NCI-H1417 (cell line): ENCODE data around the gene PPP1R10.
A peak's percentile ranks its signal among the peaks of the same experiment; 100 is the strongest.

ENCODE experiments used
- DNase-seq, 3 experiments: peaks; one replicate each; lab custom pipeline; 2025; lab: John Stamatoyannopoulos, UW

Gene PPP1R10

DNA sequence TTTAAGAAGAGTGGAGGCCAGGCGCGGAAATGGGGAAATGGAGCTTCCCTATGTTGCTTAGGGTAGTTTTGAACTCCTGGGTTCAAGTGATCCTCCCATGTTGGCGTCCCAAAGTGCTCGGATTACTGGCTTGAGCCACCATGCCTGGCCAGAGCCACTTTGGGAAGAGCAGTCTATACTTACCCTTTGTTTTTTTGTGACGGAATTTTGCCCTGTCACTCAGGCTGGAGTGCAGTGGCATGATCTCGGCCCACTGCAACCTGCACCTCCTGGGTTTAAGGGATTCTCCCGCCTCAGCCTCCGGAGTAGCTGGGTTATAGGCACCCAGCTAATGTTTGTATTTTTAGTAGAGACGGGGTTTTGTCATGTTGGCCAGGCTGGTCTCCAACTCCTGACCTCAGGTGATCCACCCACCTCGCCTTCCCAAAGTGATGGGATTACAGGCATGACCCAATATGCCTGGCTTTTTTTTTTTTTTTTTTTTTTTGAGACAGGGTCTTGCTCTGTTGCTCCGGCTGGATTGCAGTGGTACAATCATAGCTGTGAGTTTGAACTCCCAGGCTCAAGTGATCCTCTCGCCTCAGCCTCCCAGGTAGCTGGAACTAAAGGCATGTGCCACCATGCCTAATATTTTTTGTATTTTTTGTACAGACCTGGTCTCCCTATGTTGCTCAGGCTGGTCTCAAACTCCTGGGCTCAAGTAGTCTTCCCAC lies 18.0 kb downstream of the PPP1R10 start:
- DNase-seq: peak in 1 of 3 experiments; percentile 10

DNA sequence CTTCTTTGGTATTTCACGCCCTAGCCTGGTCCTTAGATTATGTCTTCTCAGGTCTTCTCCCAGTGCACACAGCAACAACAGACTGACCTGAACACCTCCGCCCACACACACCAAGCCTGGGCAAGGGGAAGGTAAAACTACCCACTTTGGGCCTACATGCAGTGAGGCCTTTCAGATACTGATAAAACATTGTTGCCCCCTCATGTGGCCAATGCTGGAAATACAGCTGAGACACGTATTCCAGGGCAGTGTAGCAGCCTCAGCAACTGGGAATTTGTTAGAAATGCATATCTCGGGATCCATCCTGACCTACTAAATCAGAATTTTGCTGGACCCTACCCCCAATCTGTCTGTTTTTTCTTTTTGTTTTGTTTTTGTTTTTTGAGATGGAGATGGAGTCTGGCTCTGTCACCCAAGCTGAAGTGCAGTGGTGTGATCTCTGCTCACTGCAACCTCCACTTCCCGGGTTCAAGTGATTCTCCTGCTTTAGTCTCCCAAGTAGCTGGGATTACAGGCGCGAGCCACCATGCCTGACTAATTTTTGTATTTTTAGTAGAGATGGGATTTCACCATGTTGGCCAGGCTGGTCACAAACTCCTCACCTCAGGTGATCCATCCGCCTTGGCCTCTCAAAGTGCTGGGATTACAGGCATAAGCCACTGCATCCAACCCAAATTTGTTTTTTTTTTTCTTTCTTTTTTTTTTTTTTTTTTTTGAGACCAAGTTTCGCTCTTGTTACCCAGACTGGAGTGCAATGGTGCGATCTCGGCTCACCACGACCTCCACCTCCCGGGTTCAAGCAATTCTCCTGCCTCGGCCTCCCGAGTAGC lies 19.5 kb downstream of the PPP1R10 start:
- DNase-seq: peak; percentile 57 to 76 (median 75)

DNA sequence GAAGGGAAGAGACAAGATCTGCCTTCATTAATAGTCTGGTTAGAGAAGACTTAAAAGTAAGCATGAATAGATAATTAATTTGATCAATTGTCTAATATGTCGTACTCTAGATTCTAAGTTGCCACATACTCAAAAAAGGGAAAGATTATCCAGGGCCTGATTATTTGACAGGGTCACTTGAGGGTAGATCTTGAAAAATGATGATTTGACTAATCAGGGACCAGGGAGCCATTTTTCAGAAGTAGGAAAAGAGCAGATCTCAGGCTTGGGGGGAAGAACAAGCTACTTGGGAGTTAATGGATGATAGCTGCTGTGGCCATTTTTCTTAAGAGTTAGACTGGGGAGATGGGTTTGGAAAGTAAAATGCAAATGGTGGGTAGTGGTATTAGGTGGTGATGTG lies 24.8 kb downstream of the PPP1R10 start:
- no peak for DNase-seq

DNA sequence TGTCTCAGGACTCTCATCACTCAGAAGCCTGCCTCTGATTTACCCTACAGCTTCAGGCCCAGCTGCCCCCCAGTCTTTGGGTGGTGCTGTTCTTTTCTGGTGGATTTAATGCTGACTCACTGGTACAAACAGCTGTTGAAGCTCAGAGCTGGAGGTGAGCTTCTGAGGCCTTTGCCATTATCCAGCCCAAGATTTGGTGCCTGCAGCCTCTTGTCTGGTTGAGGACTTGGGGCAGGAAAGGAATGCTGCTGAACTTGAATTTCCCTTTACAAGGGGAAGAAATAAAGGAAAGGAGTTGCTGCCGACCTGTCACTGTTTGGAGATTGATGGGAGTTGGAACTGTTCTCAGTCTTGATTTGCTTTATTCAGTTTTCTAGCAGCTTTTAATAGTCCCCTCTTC lies 26.0 kb downstream of the PPP1R10 start:
- no peak for DNase-seq

DNA sequence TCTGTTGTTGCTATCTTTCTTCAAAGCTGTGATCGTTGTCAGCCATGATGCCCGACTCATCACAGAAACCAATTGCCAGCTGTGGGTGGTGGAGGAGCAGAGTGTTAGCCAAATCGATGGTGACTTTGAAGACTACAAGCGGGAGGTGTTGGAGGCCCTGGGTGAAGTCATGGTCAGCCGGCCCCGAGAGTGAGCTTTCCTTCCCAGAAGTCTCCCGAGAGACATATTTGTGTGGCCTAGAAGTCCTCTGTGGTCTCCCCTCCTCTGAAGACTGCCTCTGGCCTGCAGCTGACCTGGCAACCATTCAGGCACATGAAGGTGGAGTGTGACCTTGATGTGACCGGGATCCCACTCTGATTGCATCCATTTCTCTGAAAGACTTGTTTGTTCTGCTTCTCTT lies 26.5 kb downstream of the PPP1R10 start:
- DNase-seq: no peak

DNA sequence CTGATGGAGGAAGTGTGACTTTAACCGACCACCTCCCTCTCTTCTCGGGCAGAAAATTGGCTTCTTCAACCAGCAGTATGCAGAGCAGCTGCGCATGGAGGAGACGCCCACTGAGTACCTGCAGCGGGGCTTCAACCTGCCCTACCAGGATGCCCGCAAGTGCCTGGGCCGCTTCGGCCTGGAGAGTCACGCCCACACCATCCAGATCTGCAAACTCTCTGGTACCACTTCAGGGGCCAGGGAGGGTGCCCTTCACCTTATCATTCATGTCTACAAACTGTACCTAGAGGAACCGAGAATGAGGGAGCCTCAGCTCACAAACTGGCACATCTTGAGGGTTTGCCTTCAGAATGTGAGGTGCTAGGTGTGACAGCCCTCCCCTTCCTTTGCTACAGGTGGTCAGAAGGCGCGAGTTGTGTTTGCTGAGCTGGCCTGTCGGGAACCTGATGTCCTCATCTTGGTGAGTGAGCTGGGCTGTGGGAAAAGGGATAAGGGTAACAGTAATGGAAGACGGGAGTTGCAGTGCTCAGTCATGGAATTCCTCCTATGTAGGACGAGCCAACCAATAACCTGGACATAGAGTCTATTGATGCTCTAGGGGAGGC lies 27.2 kb downstream of the PPP1R10 start:
- DNase-seq: no peak

DNA sequence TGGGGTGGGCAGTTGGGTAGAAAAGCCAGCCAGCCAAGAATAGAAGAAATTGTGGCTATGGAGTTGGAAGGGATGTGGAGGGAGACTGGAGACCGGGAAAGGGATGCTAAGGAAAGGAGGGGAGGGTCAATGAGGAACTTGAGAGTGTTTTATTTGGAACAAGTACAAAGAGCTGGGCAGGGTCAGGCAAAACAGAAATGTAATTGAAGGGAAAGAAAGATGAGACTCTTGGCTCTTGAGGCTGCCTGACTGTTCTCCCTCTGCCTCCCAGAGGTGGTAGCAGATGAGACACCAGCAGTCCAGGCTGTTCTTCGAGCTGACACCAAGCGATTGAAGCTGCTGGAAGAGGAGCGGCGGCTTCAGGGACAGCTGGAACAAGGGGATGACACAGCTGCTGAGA lies 33.1 kb downstream of the PPP1R10 start:
- no peak for DNase-seq

DNA sequence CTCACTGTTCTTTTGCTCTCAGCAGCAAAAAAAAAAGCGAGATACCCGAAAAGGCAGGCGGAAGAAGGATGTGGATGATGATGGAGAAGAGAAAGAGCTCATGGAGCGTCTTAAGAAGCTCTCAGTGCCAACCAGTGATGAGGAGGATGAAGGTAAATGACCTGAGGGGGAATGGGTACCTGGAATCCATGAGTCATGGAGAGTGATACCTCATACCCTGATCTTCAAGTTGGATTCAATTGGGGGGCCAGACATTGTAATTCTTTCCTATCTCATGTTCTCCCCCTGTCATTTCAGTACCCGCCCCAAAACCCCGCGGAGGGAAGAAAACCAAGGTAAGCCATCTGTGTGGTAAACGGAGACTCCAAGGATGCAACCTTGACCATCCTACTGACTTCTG lies 39.0 kb downstream of the PPP1R10 start:
- no peak for DNase-seq

DNA sequence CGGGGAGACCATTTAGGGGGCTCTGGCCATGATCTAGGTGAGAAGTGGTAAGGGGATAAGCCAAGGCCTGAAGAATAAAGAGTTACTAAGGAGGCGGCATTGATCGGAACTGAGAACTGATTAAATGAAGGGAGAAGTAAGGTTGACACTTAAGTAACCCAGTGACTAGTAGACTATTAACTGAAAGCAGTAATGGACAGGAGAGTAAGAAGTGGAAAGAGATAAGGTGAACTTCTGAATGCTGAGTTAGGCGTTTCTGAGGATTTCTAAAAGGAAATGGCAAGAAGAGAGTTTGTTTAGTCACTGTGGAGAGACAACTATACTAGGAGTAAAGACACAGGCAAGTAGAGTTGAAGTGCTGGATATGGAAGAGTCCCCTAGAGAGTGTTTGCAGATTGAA lies 43.9 kb downstream of the PPP1R10 start:
- DNase-seq: no peak

DNA sequence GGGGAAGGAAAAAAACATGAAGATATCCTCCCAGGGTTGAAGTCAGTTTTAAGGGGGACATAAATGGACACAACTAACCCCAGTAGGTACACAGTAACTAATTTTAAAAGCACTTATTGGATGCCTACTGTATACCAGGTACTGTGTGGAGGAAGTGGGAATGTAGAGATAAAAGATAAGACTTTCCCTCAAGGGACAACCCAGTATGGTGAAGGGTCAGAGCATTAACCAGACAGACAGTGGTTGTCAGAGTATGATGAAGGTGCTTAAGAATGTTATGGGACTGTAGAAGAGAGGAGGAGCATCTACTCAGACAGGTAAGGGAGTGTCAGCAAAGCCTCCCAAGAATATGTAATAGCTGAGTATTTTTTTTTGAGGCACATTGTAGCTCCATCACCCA lies 44.9 kb downstream of the PPP1R10 start:
- DNase-seq: no peak

DNA sequence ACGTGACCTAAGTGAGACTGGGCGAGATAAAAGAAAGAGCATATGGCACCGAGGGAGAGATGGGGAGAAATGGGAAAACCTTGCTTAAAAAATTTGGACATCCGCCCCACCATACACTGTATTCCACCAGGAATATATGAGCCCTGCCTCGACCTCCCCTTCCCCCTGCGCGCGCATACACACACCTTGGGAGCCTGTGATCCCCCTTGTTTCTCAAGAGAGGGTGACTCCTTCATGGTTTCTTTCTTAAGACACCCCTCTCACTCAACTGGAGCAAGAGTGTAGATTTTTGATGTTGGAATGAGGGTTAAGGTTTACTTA lies 45.3 kb downstream of the PPP1R10 start:
- DNase-seq: no peak

DNA sequence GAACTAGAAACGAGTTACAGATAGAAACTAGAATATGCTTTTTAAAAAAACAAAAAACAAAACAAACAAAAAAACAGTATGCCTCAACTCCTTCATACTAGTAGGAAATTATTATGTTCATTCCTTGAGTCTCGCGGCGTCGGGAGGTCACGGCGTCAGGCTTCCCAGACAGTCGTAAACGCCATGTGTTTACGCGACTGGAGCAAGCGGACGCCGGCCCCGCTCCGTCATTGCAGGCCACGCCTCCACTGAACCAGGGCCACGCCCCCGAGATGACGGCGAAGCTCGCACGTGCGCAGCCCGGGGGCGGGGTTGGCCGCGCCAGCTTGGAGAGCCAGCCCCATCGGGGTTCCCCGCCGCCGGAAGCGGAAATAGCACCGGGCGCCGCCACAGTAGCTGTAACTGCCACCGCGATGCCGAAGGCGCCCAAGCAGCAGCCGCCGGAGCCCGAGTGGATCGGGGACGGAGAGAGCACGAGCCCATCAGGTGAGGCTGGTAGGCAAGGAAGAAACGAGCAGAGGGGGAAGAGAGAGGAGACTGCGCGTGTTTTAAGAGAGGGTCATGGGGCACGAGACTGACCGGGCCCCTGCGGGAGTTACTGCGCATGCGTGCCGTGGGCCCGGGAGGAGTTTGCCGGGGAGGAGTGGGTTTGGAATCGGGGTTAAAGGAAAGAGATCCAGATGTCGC lies 45.8 kb downstream of the PPP1R10 start, which contains the start of gene ABCF1:
ABCF1 (plus strand) TSS at position 368 of the 687 bp plus-strand sequence; CDS start at position 414, 46 bp downstream.
- DNase-seq: peak; percentile 97

DNA sequence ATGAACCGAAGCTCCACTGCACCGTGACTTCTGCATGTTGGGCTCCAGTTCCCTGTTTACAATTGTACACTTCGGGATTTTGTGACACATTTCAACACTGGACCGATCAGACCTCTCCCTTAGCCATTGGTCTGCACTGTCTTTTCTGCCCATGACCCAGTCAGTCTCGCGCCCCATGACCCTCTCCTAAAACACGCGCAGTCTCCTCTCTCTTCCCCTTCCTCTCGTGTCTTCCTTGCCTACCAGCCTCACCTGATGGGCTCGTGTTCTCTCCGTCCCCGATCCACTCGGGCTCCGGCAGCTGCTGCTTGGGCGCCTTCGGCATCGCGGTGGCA lies 46.3 kb downstream of the PPP1R10 start:
- no peak for DNase-seq

DNA sequence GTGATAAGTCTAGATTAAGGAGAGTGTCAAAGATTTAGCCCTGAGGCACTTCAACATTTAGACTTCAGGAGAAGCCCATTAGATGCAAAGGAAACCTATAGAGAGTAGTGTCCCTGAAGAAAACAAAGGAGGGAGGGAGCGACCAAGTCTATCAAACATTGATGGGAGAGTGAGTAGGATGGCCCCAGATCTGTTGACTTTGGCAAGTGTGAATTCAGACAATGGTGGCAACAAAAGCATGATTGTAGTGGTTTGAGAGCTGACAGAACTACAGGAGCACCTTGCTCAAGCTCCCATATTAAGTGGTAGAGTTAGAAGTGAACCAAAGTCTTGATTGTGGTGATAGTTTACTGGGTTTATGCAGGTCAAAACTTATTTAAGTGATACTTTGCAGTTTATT lies 46.8 kb downstream of the PPP1R10 start:
- DNase-seq: peak in 1 of 3 experiments; percentile 31

DNA sequence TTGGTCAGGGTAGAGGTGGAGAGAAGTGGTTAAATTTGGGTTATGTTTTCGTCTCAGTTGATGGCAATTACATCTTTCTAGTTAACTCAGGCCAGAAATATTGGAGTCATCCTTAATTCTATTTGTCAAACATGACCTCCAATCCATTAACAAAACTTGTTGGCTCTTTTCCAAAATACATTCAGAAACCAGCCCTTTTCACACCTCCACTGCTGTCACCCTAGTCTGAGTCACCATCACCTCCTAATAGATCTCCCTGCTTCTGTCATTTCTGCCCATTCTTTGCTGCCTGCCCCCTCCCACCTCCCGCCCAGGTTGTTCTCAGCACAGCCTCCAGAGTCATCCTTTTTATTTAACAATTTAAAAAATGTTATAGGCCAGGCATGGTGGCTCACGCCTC lies 48.8 kb downstream of the PPP1R10 start:
- DNase-seq: peak in 1 of 3 experiments; percentile 3

DNA sequence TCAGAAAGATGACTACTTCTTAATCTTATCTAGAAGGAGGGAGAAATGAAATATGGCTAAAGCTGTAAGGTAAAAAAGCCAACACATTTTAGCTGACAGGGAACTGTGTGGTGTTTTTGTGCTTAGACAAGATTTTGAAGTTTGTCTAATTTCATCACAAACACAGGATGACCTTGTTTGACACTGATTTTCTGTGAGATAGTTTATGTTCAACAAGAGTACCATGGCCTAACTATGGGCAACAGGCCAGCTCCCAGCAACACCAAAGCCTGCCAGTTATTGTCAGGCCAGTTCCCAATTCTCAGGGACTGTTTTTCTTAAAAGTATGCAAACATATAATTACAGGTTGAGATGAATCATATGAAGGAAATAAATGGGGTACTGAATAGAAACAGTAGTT lies 51.3 kb downstream of the PPP1R10 start:
- no peak for DNase-seq

DNA sequence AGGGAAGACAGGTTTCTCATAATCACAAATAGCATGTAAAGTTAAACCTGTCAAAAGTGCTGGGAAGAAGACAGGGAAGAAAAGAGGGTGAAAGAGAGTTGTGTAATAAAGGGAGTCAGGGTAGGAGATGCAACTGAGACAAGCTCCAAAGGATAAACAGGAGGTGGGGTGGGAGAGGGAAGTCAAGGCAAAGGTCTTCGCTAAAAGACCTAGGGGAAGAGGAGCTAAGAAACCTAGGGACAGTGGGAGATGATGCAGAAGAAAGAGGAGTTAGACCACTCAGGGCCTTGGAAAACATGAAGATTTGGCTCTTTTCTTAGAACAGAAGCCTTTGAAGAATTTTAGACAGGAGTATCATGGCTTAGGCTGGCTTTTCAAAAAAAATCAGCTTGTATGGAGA lies 52.9 kb downstream of the PPP1R10 start:
- no peak for DNase-seq

DNA sequence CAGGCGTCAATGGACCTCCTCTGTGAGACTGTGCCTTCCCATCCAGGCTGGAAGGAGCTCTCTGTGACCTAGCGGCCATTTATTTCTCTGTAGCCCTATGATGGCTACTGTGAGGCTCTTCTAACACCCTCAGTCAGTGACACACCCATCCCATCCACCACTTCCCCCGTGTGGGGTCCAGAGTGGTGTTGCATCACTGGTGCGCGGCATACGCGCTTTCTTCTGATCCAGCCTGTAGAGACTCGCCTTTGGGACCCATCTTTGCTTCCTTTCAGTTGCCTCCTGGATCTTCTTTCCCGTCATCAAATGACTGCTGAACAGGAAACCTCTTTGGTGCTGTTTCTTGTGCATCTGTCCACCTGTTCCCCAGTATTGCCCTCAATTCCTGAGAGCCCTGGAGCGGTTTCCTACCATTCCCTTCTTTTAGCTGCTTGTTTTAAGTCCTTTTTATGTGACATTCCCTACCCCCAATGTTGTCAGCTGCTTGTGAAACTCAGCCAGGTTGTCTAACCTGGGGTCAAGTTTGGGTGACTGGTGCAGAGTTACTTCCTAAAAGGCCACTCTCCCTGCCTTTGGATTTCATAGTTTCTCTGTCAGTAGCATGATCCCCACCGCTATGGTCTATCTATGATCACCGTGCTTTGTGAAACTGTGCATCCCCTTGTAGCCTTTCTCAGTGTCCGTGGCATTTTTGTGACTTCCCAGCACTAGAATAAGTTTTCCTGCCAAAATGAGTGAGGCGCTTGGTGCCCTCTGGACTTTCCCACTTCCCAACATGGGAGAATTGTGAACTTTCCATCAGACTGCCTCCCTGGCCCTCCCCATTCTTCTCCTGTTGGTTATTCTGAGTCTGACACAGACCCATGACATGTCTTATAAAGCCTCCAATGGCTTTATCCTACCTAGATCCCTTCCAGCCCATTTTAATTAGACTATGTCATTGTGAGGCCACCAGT lies 54.3 kb downstream of the PPP1R10 start:
- no peak for DNase-seq

DNA sequence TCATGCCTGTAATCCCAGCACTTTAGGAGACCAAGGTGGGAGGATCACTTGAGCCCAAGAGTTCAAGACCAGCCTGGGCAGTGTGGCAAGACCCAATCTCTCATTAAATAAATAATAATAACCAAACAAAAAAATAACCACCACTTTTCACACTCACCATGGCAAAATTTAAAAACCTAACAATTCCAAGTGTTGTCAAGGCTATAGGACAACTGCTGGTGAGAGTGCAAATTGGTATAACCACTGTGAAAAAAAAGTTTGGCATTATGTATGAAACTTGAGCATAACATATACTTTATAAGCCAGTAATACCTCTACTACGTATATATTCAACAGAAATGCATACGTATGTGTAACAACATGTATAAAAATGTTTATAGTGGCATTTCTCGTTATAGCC lies 56.1 kb downstream of the PPP1R10 start:
- no peak for DNase-seq

DNA sequence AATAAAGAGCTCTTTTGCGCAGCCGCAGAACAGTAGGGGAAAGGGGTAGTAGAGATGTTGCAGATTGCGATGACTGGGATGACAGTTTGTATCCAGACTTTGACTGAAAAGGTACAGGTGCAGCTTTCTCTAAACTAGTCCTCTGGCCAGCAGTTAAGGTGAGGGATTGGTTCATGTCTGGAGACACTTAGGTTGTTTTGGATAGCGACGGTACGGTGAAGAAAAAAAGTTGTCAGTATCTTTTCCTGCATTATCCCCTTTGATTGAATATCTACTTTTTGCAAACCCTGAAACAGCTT lies 59.4 kb downstream of the PPP1R10 start:
- DNase-seq: peak in 1 of 3 experiments; percentile 37

DNA sequence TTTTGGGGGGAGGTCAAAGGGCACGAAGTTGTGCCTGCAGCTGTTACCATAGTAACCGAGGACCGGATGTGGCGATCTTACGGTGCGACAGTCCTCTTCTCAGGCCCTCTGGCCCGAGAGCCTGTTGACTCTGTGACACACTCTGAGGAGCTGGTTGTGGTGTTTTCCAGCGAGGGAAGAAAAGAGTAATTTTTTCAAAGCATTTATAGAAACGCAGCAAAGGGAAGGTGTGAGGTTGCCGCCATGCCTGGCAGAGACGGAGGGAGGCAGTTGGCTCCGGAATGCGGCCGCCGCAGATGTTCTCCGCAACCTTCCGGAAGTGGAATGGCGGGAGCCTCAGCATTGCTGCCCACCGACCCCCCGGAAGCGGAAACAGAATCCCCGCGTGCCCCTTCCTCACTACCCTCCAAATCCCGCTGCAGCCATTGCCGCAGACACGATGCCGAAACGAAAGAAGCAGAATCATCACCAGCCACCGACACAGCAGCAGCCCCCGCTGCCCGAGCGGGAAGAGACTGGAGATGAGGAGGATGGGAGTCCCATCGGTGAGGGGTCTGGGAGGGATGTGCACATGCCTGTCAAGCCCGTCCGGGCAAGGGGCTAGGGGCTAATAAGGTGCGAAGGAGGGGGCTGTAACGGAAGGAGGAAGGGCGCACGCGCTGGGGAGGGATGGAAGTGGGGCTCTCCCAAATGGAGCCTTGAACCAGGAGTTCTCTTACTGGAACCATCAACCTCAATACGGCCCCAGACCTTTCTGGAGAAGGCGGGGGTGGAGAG lies 59.9 kb downstream of the PPP1R10 start, which contains the start of gene PRR3:
PRR3 (plus strand) TSS at position 390 of the 777 bp plus-strand sequence; CDS start at position 440, 50 bp downstream.
- DNase-seq: peak; percentile 87 to 96 (median 93)
